ENCODE results near the gene KATNIP. TPM values are rescaled to one million over a fixed set of nuclear protein-coding genes. Genes with fewer than 3 reads are reported as not detected.

KATNIP gene
- 10.5 and 15.3 TPM in 2 replicates for total RNA-seq

- DNase-seq (ENCODE audit: low read depth in 2 of 2), result peak; percentile 99 to 100
These were observed at the start of gene KATNIP, which contains the start of gene GTF3C1 for GRCh38 chr16:27549746-27550581. KATNIP (plus strand) TSS chr16:27550144; CDS start chr16:27550171, 27 bp downstream. GTF3C1 (minus strand) TSS chr16:27549913; CDS start chr16:27549890, 23 bp downstream.

- no peak for DNase-seq (ENCODE audit: low read depth in 2 of 2)
These were observed 49.1 kb upstream of the KATNIP start for GRCh38 chr16:27500801-27501200.

GRCh38 chr16:27503662-27504061 is 46.3 kb upstream of the KATNIP start:
- no peak for DNase-seq (ENCODE audit: low read depth in 2 of 2)

- DNase-seq (ENCODE audit: low read depth in 2 of 2), result no peak
These were observed 44.4 kb upstream of the KATNIP start for GRCh38 chr16:27505297-27506236.

GRCh38 chr16:27506771-27507170 is 43.2 kb upstream of the KATNIP start:
- DNase-seq (ENCODE audit: low read depth in 2 of 2), result no peak

- no peak for DNase-seq (ENCODE audit: low read depth in 2 of 2)
These were observed 41.5 kb upstream of the KATNIP start for GRCh38 chr16:27508476-27508875.

GRCh38 chr16:27511657-27512448 is 38.1 kb upstream of the KATNIP start:
- no peak for DNase-seq (ENCODE audit: low read depth in 2 of 2)

- DNase-seq (ENCODE audit: low read depth in 2 of 2), result no peak
These were observed 35.1 kb upstream of the KATNIP start for GRCh38 chr16:27514806-27515205.

- DNase-seq (ENCODE audit: low read depth in 2 of 2), result peak; percentile 39 to 42
These were observed 34.0 kb upstream of the KATNIP start for GRCh38 chr16:27515874-27516353.

GRCh38 chr16:27516365-27516764 is 33.6 kb upstream of the KATNIP start:
- DNase-seq (ENCODE audit: low read depth in 2 of 2), result no peak

- DNase-seq (ENCODE audit: low read depth in 2 of 2), result no peak
These were observed 32.3 kb upstream of the KATNIP start for GRCh38 chr16:27517664-27518063.

GRCh38 chr16:27518226-27518625 is 31.7 kb upstream of the KATNIP start:
- no peak for DNase-seq (ENCODE audit: low read depth in 2 of 2)

GRCh38 chr16:27520982-27521673 is 28.8 kb upstream of the KATNIP start:
- peak; percentile 31 to 89 for DNase-seq (ENCODE audit: low read depth in 2 of 2)

- no peak for DNase-seq (ENCODE audit: low read depth in 2 of 2)
These were observed 27.7 kb upstream of the KATNIP start for GRCh38 chr16:27522173-27522707.

GRCh38 chr16:27526180-27526579 is 23.8 kb upstream of the KATNIP start:
- peak in 1 of 2 donors; percentile 11 for DNase-seq (ENCODE audit: low read depth in 2 of 2)

GRCh38 chr16:27528294-27528693 is 21.6 kb upstream of the KATNIP start:
- DNase-seq (ENCODE audit: low read depth in 2 of 2), result no peak

- peak in 1 of 2 donors; percentile 35 for DNase-seq (ENCODE audit: low read depth in 2 of 2)
These were observed 20.0 kb upstream of the KATNIP start for GRCh38 chr16:27529962-27530361.

- DNase-seq (ENCODE audit: low read depth in 2 of 2), result no peak
These were observed 18.8 kb upstream of the KATNIP start for GRCh38 chr16:27531186-27531585.

GRCh38 chr16:27531826-27532800 is 17.8 kb upstream of the KATNIP start:
- DNase-seq (ENCODE audit: low read depth in 2 of 2), result no peak
